K562 (cell line): ENCODE results near the gene COQ8A. TPM values are rescaled to one million over a fixed set of nuclear protein-coding genes. Genes with fewer than 3 reads are reported as not detected.

Experiments used
- ATAC-seq: fragments of 200-7000 bp; cut with Tn5 transposase; 3 replicates; pipeline ENCODE4 v1.9.1; 2020; ENCODE audit warnings: moderate library complexity
- BruUV-seq: library from RNA; stranded (reverse); fragments of 400-500 nt; replicated peaks from 2 replicates; lab custom pipeline; 2021; lab: Mats Ljungman, UMichigan
- CTCF ChIA-PET: fragments of 300-600 bp; formaldehyde crosslinking; extraction: SDS; loops from one replicate; lab custom pipeline; 2021; ENCODE audit warnings: low intra/inter-chr PET ratio; lab: Yijun Ruan, JAX
- POLR2A ChIA-PET: fragments of 300-600, 350-650 bp; sonication (Branson Sonifier 250); formaldehyde crosslinking; extraction: SDS; loops from one replicate; lab custom pipeline; 2021; ENCODE audit warnings: antibody characterized with exemption, inconsistent platforms; lab: Yijun Ruan, JAX
- DNase-seq, 4 experiments: peaks; one replicate each; pipeline versions ENCODE4 v3.0.0 to v3.0.0-alpha.2; 2011 to 2018; ENCODE audit warnings: low spot score in 3 of 4, mixed read lengths in 3 of 4; ENCODE audit errors: extremely low read depth in 1 of 4
- FAIRE-seq: peaks from 2 replicates; lab custom pipeline; 2011; peaks lifted over from hg19 to GRCh38; lab: Jason Lieb, UNC
- H2AFZ ChIP-seq: 2 replicates; pipeline ENCODE4 v1.6.0; 2011; ENCODE audit warnings: low read depth, low read length, control low read depth, inconsistent platforms
- H3K27ac ChIP-seq: fragments of 200-600 bp; 3 replicates; pipeline ENCODE4 v1.8.0; 2011; ENCODE audit warnings: low read depth, mild to moderate bottlenecking, control low read depth, inconsistent platforms, low read length, moderate library complexity, mixed read lengths; ENCODE audit errors: extremely low read depth
- H3K27me3 ChIP-seq, 2 experiments: fragments of 300-600 bp in 1 of 2; 2 replicates in 1 of 2; 3 replicates in 1 of 2; pipeline versions ENCODE4 v1.6.0 to v1.8.0; 2011; ENCODE audit warnings: inconsistent platforms in 2 of 2, low read length in 2 of 2, mild to moderate bottlenecking in 1 of 2, mixed read lengths in 1 of 2, moderate library complexity in 1 of 2; ENCODE audit not compliant: control insufficient read depth in 2 of 2, insufficient read depth in 2 of 2
- H3K36me3 ChIP-seq: fragments of 300-600 bp; 3 replicates; pipeline ENCODE4 v1.8.0; 2011; ENCODE audit warnings: mild to moderate bottlenecking, low read length, inconsistent platforms; ENCODE audit not compliant: control insufficient read depth, insufficient read depth
- H3K4me1 ChIP-seq, 2 experiments: fragments of 200-600 bp in 1 of 2; replicated peaks in 1 of 2; 2 replicates in 1 of 2; 3 replicates in 1 of 2; pipeline versions ENCODE4 v1.5.1 to v1.8.0; 2011; ENCODE audit warnings: inconsistent platforms in 2 of 2, low read length in 2 of 2, mild to moderate bottlenecking in 1 of 2, mixed read lengths in 1 of 2, moderate library complexity in 1 of 2; ENCODE audit not compliant: control insufficient read depth in 2 of 2, insufficient read depth in 2 of 2
- H3K4me2 ChIP-seq: 2 replicates; pipeline ENCODE4 v1.6.1; 2011; ENCODE audit warnings: low read length, control low read depth, inconsistent platforms, mixed read lengths; ENCODE audit not compliant: insufficient read depth
- H3K4me3 ChIP-seq: fragments of 200-600 bp; sonication (generic), shearing (Covaris generic); 2 replicates; pipeline ENCODE4 v1.5.1; 2016; ENCODE audit warnings: control low read depth, inconsistent platforms
- H3K79me2 ChIP-seq: fragments of 200-600 bp; 3 replicates; pipeline ENCODE4 v1.8.0; 2011; ENCODE audit warnings: low read length, inconsistent platforms; ENCODE audit not compliant: control insufficient read depth, insufficient read depth
- H3K9ac ChIP-seq, 2 experiments: 2 replicates each; pipeline versions ENCODE4 v1.6.0 to v1.6.1; 2011; ENCODE audit warnings: low read depth in 2 of 2, low read length in 2 of 2, control low read depth in 1 of 2, inconsistent platforms in 1 of 2, mild to moderate bottlenecking in 1 of 2, mixed read lengths in 1 of 2; ENCODE audit not compliant: insufficient read depth in 1 of 2
- H3K9me1 ChIP-seq: one replicate; pipeline ENCODE4 v1.6.0; 2011; ENCODE audit warnings: inconsistent platforms, mild to moderate bottlenecking, low read length, moderate library complexity; ENCODE audit not compliant: control insufficient read depth, insufficient read depth
- H3K9me3 ChIP-seq: replicated peaks from 2 replicates; pipeline ENCODE4 v1.5.1; 2011; ENCODE audit warnings: low read depth, low read length, inconsistent platforms; ENCODE audit not compliant: control insufficient read depth, insufficient read depth
- H4K20me1 ChIP-seq: replicated peaks from 2 replicates; pipeline ENCODE4 v1.6.1; 2011; ENCODE audit warnings: low read length, inconsistent platforms, mixed read lengths; ENCODE audit not compliant: control insufficient read depth, insufficient read depth
- MYBL2 ChIP-seq, 2 experiments: fragments of 450-650 bp in 1 of 2; sonication (generic) in 1 of 2; formaldehyde crosslinking in 1 of 2; IDR thresholded peaks; 2 replicates each; pipeline versions ENCODE4 v1.6.1 to v1.8.1; 2017 to 2022; ENCODE audit warnings: borderline replicate concordance in 1 of 2, inconsistent platforms in 1 of 2, low read depth in 1 of 2, mild to moderate bottlenecking in 1 of 2, missing genetic modification reagents in 1 of 2, moderate library complexity in 1 of 2
- POLR2G ChIP-seq: fragments of 200-400 bp; formaldehyde crosslinking; IDR thresholded peaks from 2 replicates; pipeline ENCODE4 v1.6.1; 2017; ENCODE audit warnings: low read depth, mild to moderate bottlenecking, antibody characterized with exemption, low read length, moderate library complexity
- RBFOX2 ChIP-seq: fragments of 200-400 bp; formaldehyde crosslinking; IDR thresholded peaks from 2 replicates; pipeline ENCODE4 v1.6.1; 2017; ENCODE audit warnings: low read depth, mild to moderate bottlenecking, low read length, moderate library complexity
- ZNF785 ChIP-seq: fragments of 250-450 bp; sonication (Bioruptor Pico); IDR thresholded peaks from 2 replicates; pipeline ENCODE4 v1.4.0; 2020; ENCODE audit warnings: mild to moderate bottlenecking
- WGBS: fragments of 100-300 bp; shearing (Covaris generic); methylation state at CpG from one replicate; pipeline ENCODE4 v1.1.6; 2016; ENCODE audit warnings: low coverage, mixed read lengths; ENCODE audit not compliant: insufficient coverage; ENCODE audit errors: missing lambda C conversion rate; 5-methylcytosine and 5-hydroxymethylcytosine counted together
- in situ Hi-C: fragments of 300-500 bp; cut with MboI; formaldehyde crosslinking; loops from 4 replicates; pipeline ENCODE4 v1.15.0; 2018; ENCODE audit warnings: inconsistent platforms, mixed read lengths
- intact Hi-C: fragments of 100-400 bp; cut with micrococcal nuclease; formaldehyde crosslinking; loops from 2 replicates; pipeline ENCODE4 v1.14.2; 2022
- polyA plus RNA-seq, 8 experiments: library from polyadenylated mRNA; depleted of rRNA in 4 of 8; stranded (reverse) in 5 of 8; unstranded in 3 of 8; fragments of >200 nt; fragmentation: Nextera tagmentation in 2 of 8; fragmentation: Illumina TruSeq in 1 of 8; extraction: Ambion mirVana in 2 of 8; extraction: Trizol in 1 of 8; gene quantifications; 2 replicates each; pipeline versions ENCODE4 v1.2.1 to v1.2.3, GENCODE V29; 2011 to 2014; ENCODE audit warnings: inconsistent platforms in 1 of 8, missing spikeins in 1 of 8
- total RNA-seq, 7 experiments: library from RNA; depleted of rRNA in 6 of 7; stranded (reverse); fragments of >200 nt in 6 of 7; fragmentation: Illumina TruSeq in 2 of 7; extraction: Trizol in 2 of 7; gene quantifications; 2 replicates each; pipeline versions ENCODE4 v1.2.1 to v1.2.3, GENCODE V29; 2011 to 2021; ENCODE audit warnings: low replicate concordance in 1 of 7

COQ8A gene
- total and polyA plus RNA-seq, 9 of the 15 experiments (the other 6 are each of a cell fraction or from before 2014, with no cell fraction given): 2.6 to 54.3 (median 32.4) TPM

DNA sequence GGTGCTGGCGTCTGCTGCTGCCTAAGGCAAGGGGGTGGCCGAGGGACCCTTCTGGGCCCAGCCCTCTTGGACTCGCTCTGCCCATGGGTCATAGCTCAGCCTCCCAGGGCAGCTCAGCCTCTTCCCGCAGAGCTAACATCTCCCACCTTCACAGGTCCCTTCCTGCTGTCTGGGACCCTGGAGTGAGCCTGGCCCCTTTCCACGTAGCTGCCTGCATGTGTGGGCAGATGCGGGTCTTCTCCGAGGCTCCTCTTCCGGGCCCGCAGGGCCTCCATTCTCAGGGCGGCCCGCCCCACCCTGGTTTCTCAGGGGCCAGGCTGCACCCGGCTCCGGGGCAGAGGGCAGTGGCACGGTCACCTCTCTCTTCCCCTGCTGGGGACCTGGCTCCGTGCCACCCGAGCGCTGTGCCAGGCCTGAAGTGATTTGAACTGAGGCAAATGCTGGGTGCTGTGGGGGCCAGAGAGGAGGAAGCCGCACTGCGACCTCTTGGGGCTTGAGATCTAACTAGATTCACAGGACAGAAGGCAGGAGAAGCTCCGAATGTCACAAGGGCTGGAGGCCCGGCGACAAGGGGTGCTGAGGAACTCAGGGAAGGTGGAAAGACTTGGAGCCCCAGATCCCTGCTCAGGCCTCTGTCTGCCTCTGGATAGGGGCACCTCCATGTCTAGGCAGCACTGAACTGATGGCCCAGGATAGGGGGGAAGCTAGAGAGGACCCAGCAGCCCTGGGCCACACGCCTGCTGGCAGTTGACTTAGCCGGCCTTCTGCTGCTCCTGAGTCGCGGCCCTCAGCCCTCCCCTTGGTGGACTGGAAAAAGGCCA is 40.7 kb downstream of the COQ8A start:
- BruUV-seq: no TSS peak
- in situ Hi-C loops (no loop called here), intact Hi-C loops (no loop called here)
- POLR2A ChIA-PET: interaction anchor here (0.6 to 2.3 kb wide), 5 partner anchors 9 to 745 kb away, joined by 4 to 8 read pairs (median 6); no protein-coding TSS in a partner anchor
- Histone ChIP-seq H3K27ac (no peak overlapping the region), H3K9ac (peak overlapping the region in 1 of 2 experiments; percentile 48; a peak in 1 of 4 replicates), H4K20me1 (no peaks in the 10 kb centered on the region), H3K27me3 (no peaks in the 10 kb centered on the region), H3K9me3 (no peaks in the 10 kb centered on the region), H3K4me3 (no peak overlapping the region), H3K79me2 (no peaks in the 10 kb centered on the region), H3K9me1 (peaks cover 4% of the 10 kb centered on the region), H3K36me3 (peaks cover 12% of the 10 kb centered on the region; the same call in 1 of the 3 replicates), H2AFZ (no peak overlapping the region), H3K4me2 (no peak overlapping the region), H3K4me1 (peaks cover 0 to 49% of the 10 kb centered on the region in 2 experiments; a peak in 2 of 5 replicates)
- ATAC-seq: no peak
- DNase-seq: no peak
- FAIRE-seq: no peak
- WGBS: 82% methylated on average over 22 of the region's 26 CpGs
- TF ChIP-seq POLR2G (peak; percentile 38), ZNF785 (CRISPR knock-in tag) (no peak)
- CTCF ChIA-PET: no interaction called here

DNA sequence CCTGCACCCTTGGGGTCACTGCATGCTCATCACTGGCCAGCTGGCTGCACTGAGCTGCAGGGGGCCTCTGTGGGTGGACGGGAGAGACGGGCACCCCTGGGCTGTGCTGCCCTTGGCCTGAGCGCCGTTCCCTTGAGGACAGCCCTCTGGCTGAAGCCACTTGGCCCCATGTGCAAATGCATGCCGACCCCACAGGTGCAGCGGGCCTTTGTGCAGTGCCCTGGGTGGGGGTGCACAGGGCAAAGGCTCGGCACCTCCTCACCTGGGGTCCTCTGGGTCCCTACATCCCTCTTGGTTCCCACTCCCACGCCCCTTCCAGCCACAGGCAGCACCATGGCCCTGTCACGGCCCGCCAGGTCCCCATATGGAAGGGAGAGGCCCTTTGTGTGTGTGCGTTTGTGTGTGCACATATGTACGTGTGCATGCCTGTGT is 41.3 kb downstream of the COQ8A start:
- H3K9me3 ChIP-seq: no peaks in the 10 kb centered on the region
- FAIRE-seq: no peak
- H3K36me3 ChIP-seq: peaks cover 18% of the 10 kb centered on the region; the same call in 1 of the 3 replicates
- peaks cover 0 to 53% of the 10 kb centered on the region in 2 experiments; a peak in 2 of 5 replicates for H3K4me1 ChIP-seq
- TF ChIP-seq POLR2G (peak; percentile 60; the same call in 1 of the 2 replicates), MYBL2 (IDR thresholded peaks at IDR 0.05; ENCODE audit: low read depth) (no peak), MYBL2 (CRISPR knock-in tag; IDR thresholded peaks at IDR 0.05; ENCODE audit: borderline replicate concordance) (no peak), RBFOX2 (0 out of 2 replicates have a peak, but pooled peaks have one; percentile 25)
- TF ChIP-seq, all 486 proteins: peak for 2
- Histone ChIP-seq H3K4me3 (no peak overlapping the region), H3K9ac (no peak overlapping the region; a peak in 1 of 4 replicates), H4K20me1 (no peaks in the 10 kb centered on the region), H3K79me2 (no peaks in the 10 kb centered on the region), H3K27me3 (no peaks in the 10 kb centered on the region), H3K9me1 (peaks cover 4% of the 10 kb centered on the region), H3K4me2 (no peak overlapping the region), H3K27ac (no peak overlapping the region), H2AFZ (no peak overlapping the region)
- no peak for ATAC-seq
- no TSS peak for BruUV-seq
- DNase-seq: no peak
- in situ Hi-C loops: no loop called here
- POLR2A ChIA-PET: interaction anchor here (2.3 kb wide), 1 partner anchor 12 kb away, joined by 6 read pairs; no protein-coding TSS in a partner anchor
- WGBS: 68% methylated on average over 12 of the region's 12 CpGs
- CTCF ChIA-PET: no interaction called here
- intact Hi-C loops: no loop called here
